SK-N-MC (cell line): ENCODE results near the gene PRMT5.

ENCODE experiments used
- EZH2 ChIP-seq: fragments of 200-600 bp; sonication (generic); IDR thresholded peaks from one replicate; pipeline ENCODE4 v1.6.1; 2017; ENCODE audit warnings: antibody characterized with exemption
- POLR2AphosphoS5 ChIP-seq: IDR thresholded peaks from 2 replicates; pipeline ENCODE4 v1.6.1; 2012; ENCODE audit warnings: mild to moderate bottlenecking, low read depth, low read length, borderline replicate concordance

GRCh38 chr14:22971152-22971551 lies 42.0 kb upstream of the PRMT5 start:
- no peak for TF ChIP-seq EZH2
- TF ChIP-seq POLR2AphosphoS5 = no peak
